ENCODE data around the gene TDRD10. TPM values are rescaled to one million over a fixed set of nuclear protein-coding genes. Genes with fewer than 3 reads are reported as not detected.

TDRD10 gene
- total and polyA plus RNA-seq, 4 donors, result 0.23 to 1.5 (median 0.78) TPM

DNA sequence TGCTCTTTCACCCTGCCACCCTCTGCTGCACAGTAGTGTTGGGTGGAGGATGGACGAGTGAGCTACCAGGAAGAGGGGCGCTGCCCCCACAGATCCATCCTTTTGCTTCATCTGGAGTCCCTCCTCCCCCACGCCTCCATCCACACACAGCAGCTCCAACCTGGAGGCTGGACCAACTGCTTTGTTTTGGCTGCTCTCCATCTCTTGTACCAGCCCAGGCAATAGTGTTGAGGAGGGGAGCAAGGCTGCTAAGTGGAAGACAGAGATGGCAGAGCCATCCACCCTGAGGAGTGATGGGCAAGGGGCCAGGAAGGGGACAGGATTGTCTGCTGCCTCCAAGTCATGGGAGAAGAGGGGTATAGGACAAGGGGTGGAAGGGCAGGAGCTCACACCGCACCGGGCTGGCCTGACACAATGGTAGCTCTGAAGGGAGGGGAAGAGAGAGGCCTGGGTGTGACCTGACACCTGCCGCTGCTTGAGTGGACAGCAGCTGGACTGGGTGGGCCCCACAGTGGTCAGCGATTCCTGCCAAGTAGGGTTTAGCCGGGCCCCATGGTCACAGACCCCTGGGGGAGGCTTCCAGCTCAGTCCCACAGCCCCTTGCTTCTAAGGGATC is 74.0 kb downstream of the TDRD10 start:
- WGBS, result 85% methylated on average over 8 of the region's 8 CpGs

GRCh38 chr1:154577346-154578057 is 75.5 kb downstream of the TDRD10 start:
- Histone ChIP-seq H3K9ac (ENCODE audit: low read depth in 1 of 2, low read length in 2 of 2) (no peak overlapping the region), H3K36me3 (ENCODE audit: control insufficient read depth in 4 of 4, insufficient read depth in 3 of 4, low read depth in 1 of 4, low read length in 3 of 4) (peaks cover 12 to 40% (median 32%) of the 10 kb centered on the region in 4 donors), H3K4me3 (ENCODE audit: low read depth in 1 of 3, low read length in 3 of 3) (no peak overlapping the region), H3K27me3 (ENCODE audit: control insufficient read depth in 4 of 4, insufficient read depth in 4 of 4, low read length in 3 of 4) (no peaks in the 10 kb centered on the region), H3K4me1 (ENCODE audit: control insufficient read depth in 4 of 4, insufficient read depth in 4 of 4, low read length in 3 of 4) (no peaks in the 10 kb centered on the region), H3K27ac (ENCODE audit: low read depth in 1 of 2, low read length in 2 of 2) (no peak overlapping the region), H3K9me3 (ENCODE audit: control insufficient read depth in 4 of 4, low read length in 3 of 4) (no peaks in the 10 kb centered on the region)
- no peak for DNase-seq (ENCODE audit: low spot score)
- WGBS, result 69% methylated on average over 7 of the region's 7 CpGs
- TF ChIP-seq JUND (IDR thresholded peaks at IDR 0.05), result no peak
- no peak for TF ChIP-seq HNF4A (conservative IDR thresholded peaks at IDR 0.05)
- no peak for TF ChIP-seq FOXA1 (IDR thresholded peaks at IDR 0.05)
- TF ChIP-seq ATF3 (IDR thresholded peaks at IDR 0.05), result no peak
- no peak for TF ChIP-seq NR2F2 (IDR thresholded peaks at IDR 0.05)
- TF ChIP-seq FOXA2 (IDR thresholded peaks at IDR 0.05), result no peak
- TF ChIP-seq RXRA (IDR thresholded peaks at IDR 0.05), result no peak
- TF ChIP-seq, protein P1, sequence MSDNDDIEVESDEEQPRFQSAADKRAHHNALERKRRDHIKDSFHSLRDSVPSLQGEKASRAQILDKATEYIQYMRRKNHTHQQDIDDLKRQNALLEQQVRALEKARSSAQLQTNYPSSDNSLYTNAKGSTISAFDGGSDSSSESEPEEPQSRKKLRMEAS (IDR thresholded peaks at IDR 0.05), result no peak
- TF ChIP-seq YY1 (IDR thresholded peaks at IDR 0.05), result no peak
- TF ChIP-seq ZBTB33 (IDR thresholded peaks at IDR 0.05), result no peak
- no peak for TF ChIP-seq CTCF (IDR thresholded peaks at IDR 0.05; ENCODE audit: low read depth, low read length, missing input control)
- TF ChIP-seq HNF4G (IDR thresholded peaks at IDR 0.05), result no peak
- TF ChIP-seq TAF1 (conservative IDR thresholded peaks at IDR 0.05), result no peak
- TF ChIP-seq SP1 (IDR thresholded peaks at IDR 0.05), result no peak

More for the DNA sequence above, 74.0 kb downstream of the TDRD10 start:
- Histone ChIP-seq H3K9ac (ENCODE audit: low read depth in 1 of 2, low read length in 2 of 2) (no peak overlapping the region), H3K4me3 (ENCODE audit: low read depth in 1 of 3, low read length in 3 of 3) (no peak overlapping the region), H3K36me3 (ENCODE audit: control insufficient read depth in 4 of 4, insufficient read depth in 3 of 4, low read depth in 1 of 4, low read length in 3 of 4) (peaks cover 12 to 27% (median 20%) of the 10 kb centered on the region in 4 donors), H3K4me1 (ENCODE audit: control insufficient read depth in 4 of 4, insufficient read depth in 4 of 4, low read length in 3 of 4) (no peaks in the 10 kb centered on the region), H3K9me3 (ENCODE audit: control insufficient read depth in 4 of 4, low read length in 3 of 4) (no peaks in the 10 kb centered on the region), H3K27me3 (ENCODE audit: control insufficient read depth in 4 of 4, insufficient read depth in 4 of 4, low read length in 3 of 4) (no peaks in the 10 kb centered on the region), H3K27ac (ENCODE audit: low read depth in 1 of 2, low read length in 2 of 2) (no peak overlapping the region)
- DNase-seq (ENCODE audit: low spot score), result no peak
- no peak for TF ChIP-seq ATF3 (IDR thresholded peaks at IDR 0.05)
- TF ChIP-seq CTCF (IDR thresholded peaks at IDR 0.05; ENCODE audit: low read depth, low read length, missing input control), result no peak
- no peak for TF ChIP-seq ZBTB33 (IDR thresholded peaks at IDR 0.05)
- TF ChIP-seq YY1 (IDR thresholded peaks at IDR 0.05), result no peak
- no peak for TF ChIP-seq SP1 (IDR thresholded peaks at IDR 0.05)

Data from liver (tissue), 9 donors.